ENCODE data around the gene NRAP. TPM values are rescaled to one million over a fixed set of nuclear protein-coding genes. Genes with fewer than 3 reads are reported as not detected.

The NRAP gene
- polyA plus RNA-seq, 1 donor = 31.5 TPM

DNA sequence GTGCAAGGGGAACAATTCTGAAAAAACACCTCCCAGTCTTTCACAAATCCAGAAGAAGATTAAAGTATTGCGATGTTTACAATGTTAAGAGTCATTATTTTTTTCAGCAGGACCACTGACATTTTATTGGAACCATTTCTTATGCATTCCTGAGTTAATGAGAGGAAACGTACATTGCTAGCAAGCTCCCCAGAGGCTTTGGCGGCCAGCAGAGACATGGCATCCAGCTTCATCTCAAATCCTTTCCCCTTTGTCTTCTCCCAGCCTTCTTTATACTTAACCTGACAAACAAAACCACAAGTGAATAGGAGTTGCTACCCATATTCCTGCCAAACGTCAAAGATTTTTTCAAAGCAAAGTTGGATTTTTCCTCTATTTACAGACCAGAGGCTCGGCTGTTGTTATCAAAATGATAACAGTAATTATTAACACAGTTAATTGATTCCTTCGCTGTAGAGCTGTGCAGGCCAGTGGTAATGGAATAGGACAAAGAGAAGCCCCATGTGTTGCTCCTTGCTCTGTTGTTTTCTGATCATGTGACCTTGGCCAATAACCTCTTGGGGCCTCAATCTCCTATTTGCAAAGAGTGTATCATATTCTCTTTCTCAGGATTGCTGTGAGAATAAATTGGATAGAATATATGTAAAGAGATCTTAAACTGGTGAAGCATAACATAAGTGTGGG lies 32.0 kb downstream of the NRAP start:
- DNase-seq (ENCODE audit: low read depth) = no peak

DNA sequence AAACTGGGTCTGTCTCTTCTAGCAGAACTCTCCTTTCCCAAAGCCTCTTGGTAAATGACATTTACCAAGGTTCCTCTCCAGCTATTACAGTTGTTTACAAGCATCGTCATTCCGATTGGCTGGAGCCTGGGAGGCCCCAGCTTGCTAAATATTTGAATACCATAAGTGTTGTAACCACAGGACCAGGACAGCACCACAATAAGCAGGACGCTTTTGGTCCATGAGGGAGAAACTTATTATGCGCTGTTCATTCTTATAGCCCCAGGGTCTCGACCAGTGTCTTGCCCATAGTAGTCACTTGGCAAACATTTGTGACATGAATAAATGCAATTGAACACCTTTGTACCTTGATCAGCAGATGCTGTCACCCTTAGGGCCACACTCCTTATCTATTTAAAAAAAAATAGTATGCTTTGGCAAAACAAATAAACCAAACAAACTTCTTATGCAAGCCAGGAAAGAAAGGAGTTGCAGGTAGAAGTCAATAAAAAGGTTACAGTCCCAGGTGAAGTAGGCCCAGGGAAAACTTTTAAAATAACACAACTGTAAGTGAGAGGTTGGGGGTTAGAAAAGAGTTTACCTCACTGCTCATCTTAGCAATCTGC lies 32.8 kb downstream of the NRAP start:
- DNase-seq (ENCODE audit: low read depth) = no peak

DNA sequence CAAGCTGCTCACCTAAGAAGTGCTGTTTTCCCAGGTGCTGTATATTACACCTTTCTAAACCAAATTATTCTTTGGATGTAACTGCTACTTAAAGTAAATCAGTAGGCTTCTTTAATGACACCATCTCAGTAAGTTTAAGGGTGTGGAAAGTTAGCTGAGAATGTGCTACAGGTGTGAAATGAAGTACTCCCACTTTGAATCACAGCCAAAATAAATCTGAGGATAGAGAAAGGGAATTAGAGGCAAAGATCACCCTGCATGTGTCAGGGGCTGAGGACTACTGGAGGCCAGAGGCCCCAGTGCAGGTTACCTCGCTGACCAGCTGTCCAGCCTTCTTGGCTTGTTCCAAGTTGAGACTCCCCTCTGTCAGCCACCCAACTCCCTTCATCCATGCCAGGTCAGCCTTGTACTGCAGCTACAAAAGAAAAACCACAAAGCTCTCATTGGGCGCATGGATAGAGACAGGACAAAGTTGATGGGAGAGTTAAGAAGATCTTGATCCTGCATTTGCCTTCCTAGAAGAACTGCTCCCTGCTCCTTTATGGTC lies 35.2 kb downstream of the NRAP start:
- DNase-seq (ENCODE audit: low read depth) = no peak

DNA sequence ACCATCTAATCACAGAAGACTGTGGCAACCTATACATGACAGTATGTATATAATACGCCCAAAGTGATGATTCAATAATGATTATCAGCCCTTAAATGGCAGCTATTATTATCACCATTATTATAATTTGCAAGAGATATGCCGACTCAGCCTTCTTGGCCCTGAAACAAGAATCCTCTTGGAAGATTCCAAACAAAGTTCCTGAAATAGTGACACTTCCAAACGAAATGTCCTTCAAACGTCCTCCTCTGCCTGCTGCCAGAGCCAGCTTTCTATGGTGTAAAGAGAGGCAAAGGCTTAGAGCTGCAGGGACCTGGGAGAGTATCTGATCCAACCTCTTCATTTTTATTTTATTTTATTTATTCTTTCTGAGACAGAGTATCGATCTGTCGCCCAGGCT lies 36.0 kb downstream of the NRAP start:
- DNase-seq (ENCODE audit: low read depth) = no peak

DNA sequence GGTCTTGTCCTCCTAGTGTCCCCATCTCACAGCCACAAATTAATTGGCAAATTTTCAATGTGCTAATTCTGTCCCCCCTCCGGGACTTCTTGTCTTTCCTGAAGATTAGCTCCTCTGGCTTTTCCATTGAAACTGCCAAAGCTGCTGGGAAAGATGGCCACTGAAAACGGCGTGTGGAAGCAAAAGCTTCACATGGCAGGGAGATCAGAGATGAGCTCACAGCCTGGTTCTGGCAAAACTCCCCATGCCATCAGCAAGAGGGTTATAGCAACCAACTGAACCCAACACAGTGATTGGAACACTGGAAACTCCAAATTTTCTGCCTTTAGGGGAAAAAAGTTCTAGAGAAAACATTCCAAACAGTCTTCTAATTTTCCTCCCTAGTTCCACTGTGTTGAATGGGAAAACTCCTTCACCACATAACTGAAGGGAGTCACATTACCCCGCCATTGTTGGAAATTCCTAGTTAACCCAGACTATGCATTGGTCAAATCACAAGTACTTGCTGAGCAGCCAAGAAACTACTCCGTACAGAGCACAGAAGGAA lies 37.0 kb downstream of the NRAP start:
- DNase-seq (ENCODE audit: low read depth) = no peak

DNA sequence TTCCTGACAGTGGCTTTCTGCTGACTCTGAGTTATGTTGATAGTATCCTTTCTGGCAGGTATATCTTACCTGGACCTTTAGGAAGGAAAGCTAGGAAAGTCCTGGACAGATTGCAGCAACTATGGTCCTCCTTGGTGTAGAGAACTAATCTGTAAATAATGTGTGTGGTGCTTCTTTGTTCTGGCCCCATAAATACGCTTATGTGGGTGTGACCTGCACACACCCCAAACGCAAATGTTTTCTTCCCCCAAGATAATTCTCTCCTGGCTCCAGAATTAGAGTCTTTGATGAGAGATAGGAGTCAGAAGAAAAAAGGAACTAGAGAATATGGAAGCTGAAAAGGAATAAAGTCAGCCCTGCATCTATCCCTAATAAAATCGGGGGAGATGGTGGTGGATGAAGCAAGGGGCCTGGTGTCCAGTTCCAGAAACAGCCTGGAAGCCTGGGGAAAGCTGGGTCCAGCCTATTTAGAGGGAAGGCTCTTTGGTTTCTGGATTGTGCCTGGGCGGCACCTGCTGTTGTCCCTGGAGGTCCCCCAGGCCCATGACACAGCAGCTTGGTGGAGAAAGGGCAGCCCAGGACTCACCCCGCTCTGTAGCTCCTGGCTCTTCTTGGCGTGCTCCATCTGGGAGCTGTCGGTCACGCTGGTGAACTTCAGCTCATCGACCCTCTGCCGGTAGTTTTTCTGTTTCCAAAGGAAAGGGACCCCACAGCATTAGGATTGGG lies 38.2 kb downstream of the NRAP start:
- no peak for DNase-seq (ENCODE audit: low read depth)

DNA sequence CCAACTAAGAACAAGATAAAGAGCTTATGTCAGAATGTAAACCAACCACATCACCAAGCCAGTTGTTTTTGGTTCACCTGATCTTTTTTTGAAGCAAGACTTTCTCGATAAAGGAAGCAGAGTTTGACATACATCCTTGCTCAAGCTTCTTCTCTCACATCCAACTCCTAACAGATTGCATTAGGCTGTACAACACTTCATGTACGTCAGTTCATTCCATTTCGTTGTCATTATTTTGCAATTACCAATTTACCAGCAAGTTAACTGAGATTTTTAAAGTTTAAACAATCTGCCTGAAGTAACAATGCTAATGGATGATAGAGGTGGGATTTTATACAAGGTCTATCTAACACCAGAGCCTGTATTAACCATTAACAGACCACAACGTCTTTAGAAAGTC lies 41.0 kb downstream of the NRAP start:
- no peak for DNase-seq (ENCODE audit: low read depth)

DNA sequence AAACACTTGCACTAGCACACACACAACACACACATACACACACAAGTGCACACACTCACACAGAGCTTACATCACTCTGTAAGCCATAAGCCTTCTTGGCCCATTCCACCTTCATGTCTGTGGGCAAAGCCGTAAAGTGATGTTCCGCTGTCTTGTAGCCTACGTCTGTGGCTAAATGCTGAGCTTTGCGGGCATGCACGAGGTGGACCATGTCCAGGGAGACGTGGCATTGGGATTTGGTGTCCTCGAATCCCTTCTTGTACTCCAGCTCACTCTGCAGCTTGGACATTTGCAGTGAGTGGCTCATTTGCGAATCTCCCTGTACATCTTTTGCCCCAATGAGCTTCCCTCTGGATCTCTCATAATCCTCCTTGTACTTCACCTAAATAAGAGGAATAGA lies 42.0 kb downstream of the NRAP start:
- no peak for DNase-seq (ENCODE audit: low read depth)

DNA sequence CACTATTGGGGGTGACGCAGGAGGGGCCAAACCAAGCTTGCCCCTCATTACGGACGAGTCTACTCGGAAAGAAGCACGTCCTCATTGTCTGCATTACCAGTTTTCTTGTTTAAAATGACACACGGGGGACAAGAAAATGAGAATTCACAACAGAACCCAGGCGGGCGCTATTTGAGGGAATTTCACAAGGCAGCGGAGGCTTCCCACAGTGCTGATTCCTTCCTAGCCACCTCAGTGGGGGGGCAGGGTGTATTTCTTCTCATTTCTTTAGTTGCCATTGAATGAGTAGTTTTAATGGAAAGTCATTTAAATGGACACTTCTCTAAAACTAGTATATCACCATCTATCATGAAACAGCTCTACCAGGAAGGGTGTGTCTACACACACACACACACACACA lies 42.9 kb downstream of the NRAP start:
- DNase-seq (ENCODE audit: low read depth) = no peak

DNA sequence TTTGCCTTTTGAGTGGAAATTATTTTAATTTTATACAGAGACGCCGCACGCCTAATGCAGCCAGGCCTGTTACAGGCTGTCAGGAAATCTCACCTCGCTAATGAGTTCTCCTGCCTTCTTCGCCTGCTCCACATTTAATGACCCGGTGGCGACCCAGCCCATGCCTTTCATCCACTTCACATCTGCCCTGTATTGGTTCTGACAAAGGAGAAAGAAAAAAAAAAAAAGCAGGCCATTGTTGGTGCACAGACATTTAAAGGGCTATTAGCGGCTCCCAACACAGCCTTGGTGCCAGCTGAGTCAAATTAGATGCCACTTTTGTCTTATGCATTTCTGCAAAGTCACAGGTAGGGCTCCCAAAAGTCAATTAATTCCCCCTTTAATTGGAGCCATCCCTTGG lies 43.3 kb downstream of the NRAP start:
- DNase-seq (ENCODE audit: low read depth) = no peak

DNA sequence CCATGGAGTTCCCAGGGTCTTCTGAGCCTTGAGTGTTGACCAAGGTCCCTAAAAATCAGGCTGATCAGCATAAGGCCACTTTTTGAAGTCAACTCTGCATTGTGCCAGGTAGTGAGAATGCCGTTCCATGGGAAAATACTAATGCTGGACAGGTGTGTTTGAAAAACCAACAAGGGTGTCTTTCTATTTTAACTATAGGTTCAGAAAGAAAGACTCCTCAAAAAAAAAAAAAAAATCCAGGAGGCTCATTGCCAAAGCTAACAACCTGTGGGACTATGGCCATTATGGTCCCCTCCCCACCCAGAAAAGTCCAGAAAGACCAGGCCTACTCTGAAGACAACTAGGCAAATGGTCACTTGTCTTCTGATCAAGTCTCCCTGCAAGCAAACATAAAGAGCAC lies 44.4 kb downstream of the NRAP start:
- DNase-seq (ENCODE audit: low read depth) = no peak

DNA sequence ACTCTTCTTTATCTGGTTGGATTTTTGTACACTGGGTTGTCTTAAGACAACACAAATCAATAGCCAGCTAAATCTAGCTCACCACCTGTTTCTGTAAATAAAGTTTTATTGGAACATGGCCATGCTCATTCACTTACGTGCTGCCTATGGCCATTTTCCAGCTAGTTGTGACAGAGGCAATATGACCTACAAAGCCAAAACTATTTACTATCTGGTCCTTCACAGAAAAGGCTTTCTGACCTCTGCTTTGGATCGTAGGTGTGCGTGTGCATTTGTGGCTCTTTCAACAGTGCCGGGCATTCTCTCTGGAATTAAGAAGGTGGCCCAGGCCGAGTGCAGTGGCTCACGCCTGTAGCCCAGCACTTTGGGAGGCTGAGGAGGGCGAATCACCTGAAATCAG lies 45.5 kb downstream of the NRAP start:
- no peak for DNase-seq (ENCODE audit: low read depth)

DNA sequence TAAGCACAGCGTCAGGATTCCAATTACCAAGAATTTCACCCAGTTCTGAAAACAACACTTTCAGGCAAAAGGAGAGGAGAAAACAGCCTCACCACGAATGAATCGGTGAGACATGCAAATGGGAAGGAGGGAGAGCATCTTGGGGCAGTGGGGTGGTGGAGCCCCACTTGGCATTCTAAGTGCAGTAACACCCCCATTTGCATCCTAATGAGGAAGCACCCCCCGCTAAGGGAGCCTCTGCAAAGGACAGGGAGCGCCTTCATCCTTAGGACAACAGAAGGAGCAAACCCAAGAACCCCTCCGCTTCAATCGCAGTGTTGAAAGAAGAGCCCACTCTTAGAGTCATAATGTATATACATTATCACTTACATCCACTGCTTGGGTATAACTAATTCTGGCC lies 46.8 kb downstream of the NRAP start:
- DNase-seq (ENCODE audit: low read depth) = no peak

DNA sequence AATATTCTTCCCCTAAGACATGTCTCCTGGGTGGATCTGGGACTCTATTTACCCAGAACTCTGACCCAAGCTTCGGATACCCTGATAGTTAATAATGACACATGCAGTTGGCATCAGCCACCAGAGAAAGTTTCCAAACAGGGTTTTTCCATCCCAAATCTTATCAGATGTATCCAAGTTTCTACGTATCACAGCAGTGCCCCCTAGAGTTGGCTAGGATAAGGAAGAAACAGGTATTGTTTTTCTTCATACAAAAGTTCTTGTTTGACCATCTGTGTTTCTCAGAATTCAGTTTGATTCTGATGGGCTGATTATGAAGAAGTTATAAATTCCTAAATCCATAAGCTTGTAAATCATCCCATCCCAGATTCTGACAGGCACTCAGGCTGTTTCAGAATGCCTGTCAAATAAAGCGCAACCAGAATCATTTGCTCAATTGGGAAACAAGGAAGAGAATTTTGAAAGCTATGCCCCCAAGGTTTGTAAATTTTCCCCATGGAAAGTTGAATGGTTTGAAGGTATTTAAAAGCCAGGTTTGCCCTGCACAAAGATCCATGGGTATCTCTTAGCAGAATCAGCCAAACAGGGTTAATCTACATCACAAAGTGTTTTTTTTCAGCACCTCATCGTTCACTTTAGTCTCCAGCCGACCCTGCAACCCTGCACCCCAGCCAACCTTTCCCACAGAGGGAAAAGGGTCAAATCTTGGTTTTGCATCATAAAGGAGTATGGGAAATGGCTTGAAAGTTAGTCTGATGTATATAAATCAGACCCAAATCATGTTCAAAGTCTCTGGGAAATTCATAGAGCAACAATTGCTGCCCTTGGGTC lies 47.4 kb downstream of the NRAP start:
- DNase-seq (ENCODE audit: low read depth) = peak; percentile 9

DNA sequence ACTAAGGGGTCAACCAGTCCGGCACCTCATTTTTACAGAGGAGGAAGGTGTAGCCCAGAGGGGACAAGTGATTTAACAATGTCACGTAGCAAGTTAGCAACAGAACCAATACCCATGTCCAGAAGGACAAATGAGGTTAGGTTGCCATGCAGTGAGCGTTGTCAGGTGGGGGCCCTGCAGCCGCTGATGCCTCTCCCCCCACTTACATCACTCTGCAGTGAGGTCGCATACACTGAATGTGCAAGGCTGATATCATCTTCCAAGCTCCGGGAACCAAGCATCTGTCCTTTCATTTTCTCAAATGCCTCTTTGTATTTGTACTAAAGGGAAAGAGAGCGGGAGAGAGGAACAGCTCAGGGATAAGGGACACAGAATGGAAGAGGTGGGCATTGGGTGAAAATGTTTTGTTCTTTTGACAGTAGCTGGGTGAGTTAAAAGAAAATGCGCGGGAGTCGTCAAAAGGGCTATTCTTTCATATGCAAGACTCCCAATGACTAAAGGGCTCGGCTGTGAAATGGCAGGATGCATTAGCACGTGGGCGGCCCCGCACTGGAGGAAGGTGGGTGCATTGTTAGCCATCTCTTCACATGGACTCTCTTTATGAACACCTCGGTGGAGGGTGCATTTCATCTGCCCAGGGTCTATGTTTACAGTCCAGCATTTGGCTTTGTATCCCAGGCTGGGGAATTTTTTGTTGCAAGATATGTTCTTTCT lies 49.7 kb downstream of the NRAP start:
- DNase-seq (ENCODE audit: low read depth) = no peak

DNA sequence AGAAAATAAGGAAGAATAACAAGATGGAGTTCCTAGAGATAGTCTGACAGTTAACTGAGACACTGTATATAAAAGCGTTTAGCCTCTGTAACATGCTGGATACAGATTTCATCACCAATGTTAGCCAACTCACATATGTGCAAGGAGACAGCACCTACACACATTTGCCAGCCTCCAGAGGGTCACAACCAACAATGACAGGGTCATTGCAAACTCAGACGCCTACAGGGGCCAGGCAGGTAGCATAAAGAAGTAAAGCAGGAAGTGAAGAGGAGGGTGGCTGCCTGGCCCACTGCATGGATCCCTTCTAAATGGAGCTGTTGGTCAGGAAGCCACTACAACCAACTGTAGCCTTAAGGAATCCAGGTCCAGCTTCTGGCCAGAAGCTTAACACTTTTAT lies 50.4 kb downstream of the NRAP start:
- DNase-seq (ENCODE audit: low read depth) = no peak

DNA sequence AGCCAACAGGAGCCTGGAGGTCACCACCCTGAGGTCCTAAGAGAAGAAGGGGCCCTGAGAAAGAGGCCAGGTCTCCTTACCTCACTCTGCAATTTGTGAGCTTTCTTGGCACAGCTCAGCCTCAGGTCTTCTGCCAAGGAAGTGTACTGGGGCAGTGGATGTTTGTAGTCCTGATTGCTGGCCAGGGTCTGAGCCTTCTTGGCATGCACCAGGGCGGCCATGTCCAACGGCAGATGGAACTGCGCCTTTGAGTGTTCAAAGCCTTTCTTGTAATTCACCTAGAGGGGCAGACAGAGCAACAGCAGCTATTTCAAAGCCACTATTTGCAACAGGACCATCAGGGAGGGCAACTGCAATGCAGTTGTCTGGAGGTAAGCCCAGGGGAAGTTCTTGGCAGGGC lies 51.7 kb downstream of the NRAP start:
- DNase-seq (ENCODE audit: low read depth) = no peak

DNA sequence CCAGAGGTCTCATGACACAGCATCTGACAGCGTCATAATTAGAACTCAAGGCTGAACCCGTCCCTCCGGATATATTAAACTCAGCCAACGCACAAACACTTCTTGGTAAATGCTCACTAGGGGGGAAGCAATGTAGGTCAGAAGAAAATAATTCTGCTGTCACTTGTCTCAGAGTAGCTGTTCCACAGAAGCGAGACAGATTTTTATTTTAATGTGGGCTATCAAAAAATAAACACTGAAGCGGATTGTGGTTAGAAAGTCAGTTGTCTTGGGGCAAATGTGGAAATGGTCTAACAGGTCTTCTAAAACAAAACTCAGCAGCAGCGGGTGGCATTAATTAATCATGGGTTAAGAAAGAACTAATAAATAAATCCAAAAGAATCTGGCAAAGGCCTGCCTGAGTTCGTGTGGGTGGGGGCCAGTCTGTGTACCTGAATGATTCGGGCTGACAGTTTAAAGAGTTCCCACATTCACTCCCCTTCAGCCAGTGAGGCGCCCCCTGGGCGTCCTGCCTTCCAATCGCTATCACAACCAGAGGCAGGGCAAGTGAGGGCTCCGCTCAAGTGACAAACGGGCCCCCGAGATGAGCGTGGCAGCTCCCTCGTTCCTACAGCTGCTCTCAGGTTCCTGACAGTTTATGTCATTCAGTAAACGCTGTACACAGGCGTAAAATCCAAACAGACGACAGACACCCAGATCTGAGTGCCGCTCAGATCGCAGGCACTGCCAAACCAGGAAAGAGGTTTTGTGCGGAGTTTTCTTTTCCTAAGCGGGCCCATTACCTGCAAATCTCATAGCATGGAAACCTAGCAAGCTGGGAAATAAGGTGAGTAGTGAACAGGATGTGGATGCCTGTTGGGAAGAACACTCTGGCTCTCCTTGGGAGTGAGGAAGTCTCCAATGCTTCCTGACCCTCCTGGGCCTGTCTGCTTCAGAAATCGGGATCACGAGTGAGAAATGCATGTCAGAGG lies 52.9 kb downstream of the NRAP start:
- DNase-seq (ENCODE audit: low read depth) = no peak

DNA sequence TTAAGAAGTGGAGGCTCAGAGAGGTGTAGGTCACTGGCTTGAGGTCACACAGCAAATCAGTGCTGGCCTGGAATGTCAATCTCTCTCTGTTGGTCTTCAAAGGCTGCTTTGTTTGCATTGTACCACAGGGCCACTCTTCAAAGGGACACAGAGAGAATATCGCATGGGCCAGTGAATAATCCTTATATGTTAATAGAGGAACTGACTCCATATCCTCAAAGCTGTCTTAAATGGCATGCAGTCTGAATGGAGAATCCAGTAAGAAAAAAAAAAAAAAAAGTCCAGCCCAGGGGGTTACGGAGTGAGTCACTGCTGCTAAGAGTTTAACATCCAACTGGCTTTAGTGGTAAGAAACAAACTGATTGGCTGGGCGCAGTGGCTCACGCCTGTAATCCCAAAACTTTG lies 54.1 kb downstream of the NRAP start:
- DNase-seq (ENCODE audit: low read depth) = no peak

Measured in forelimb muscle (tissue), 1 donor.